Measurements from ENCODE around the gene NCSTN. TPM values are rescaled to one million over a fixed set of nuclear protein-coding genes. Genes with fewer than 3 reads are reported as not detected.

The NCSTN gene
- total and polyA plus RNA-seq, 9 of the 15 experiments (the other 6 are each of a cell fraction or from before 2014, with no cell fraction given): 21.3 to 91.1 (median 57.9) TPM

DNA sequence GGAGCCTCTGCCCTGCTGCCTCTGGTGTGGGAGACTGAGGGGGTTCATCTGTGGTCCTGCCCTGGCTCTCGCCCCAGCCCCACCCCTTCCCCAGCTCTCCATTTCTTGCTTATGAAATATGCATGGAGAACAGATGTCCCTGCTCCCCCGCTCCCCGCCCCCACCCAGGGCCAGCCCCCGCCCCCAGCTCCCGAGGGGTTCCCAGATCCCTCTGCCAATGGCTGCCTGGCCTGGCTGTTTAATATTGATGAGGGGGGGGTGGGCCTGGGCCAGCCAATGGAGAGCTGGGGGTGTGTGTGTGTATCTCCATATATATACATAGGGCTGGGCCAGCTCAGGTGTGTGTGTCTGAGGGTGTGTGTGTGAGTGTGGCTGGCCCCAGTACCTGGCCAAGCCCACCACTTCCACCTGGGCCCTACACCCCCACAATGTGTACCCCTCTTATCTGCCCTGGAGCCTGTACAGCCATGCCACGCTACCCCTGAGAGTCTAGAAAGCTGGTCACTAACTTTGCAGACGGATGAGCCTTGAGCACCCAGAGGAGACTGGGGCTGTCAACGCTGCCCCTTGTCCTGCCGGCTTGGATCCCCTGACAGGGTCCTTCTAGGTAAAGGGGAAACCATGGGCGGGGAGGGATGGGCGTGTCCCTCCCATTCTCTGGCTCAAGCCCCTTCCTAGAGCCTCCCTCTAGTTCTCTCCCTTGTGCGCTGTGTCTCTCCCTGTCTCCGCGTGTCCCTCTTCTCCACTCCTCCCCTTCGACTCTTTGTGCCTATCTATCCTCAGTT is 23.7 kb downstream of the NCSTN start, which contains the start of gene NHLH1:
Gene NHLH1, plus strand, starts transcription at position 341 of the 785 bp plus-strand sequence. CDS start 3,661 bp downstream, outside the sequence.
- intact Hi-C loops (cut with micrococcal nuclease) (no loop called here), in situ Hi-C loops (cut with MboI) (no loop called here)
- peak within 1 kb of the TSS; percentile 44; the same call in 2 of the 3 replicates for H3K27ac ChIP-seq (ENCODE audit: extremely low read depth, low read depth, low read length)
- no peaks in the 10 kb centered on the region for H3K9me1 ChIP-seq (ENCODE audit: control insufficient read depth, insufficient read depth, low read length)
- FAIRE-seq (no peak), ATAC-seq (peak; percentile 80), DNase-seq (ENCODE audit: extremely low read depth in 1 of 4, low spot score in 3 of 4) (peak; percentile 69 to 88 (median 87))
- H4K20me1 ChIP-seq (replicated peaks; ENCODE audit: control insufficient read depth, insufficient read depth, low read length): no peaks in the 10 kb centered on the region; the same call in 1 of the 2 replicates
- H3K27me3 ChIP-seq (ENCODE audit: control insufficient read depth in 2 of 2, insufficient read depth in 2 of 2, low read length in 2 of 2): no peaks in the 10 kb centered on the region
- no peaks in the 10 kb centered on the region for H3K9me3 ChIP-seq (replicated peaks; ENCODE audit: control insufficient read depth, insufficient read depth, low read depth, low read length)
- no TSS peak for BruUV-seq (replicated peaks)
- POLR2A ChIA-PET: interaction anchor here (0.6 to 5.8 kb wide), 8 partner anchors 8 to 82 kb away, joined by 3 to 27 read pairs (median 6); partner anchors contain the start of gene PEX19
- H3K4me3 ChIP-seq: peak within 1 kb of the TSS; percentile 21; the same call in 1 of the 2 replicates
- no peaks in the 10 kb centered on the region for H3K36me3 ChIP-seq (ENCODE audit: control insufficient read depth, insufficient read depth, low read length)
- H3K4me1 ChIP-seq (replicated peaks in 1 of 2; ENCODE audit: control insufficient read depth in 2 of 2, insufficient read depth in 2 of 2, low read length in 2 of 2): peaks cover 34 to 46% of the 10 kb centered on the region in 2 experiments
- no peaks in the 10 kb centered on the region for H3K79me2 ChIP-seq (ENCODE audit: control insufficient read depth, insufficient read depth, low read length)
- WGBS (ENCODE audit: insufficient coverage, low coverage, missing lambda C conversion rate): 24% methylated on average over 14 of the region's 15 CpGs
- CTCF ChIA-PET (ENCODE audit: low intra/inter-chr PET ratio): no interaction called here
- H3K4me2 ChIP-seq (ENCODE audit: insufficient read depth, low read length): peak within 1 kb of the TSS; percentile 69
- peak within 1 kb of the TSS; percentile 16 to 80; a peak in 3 of 4 replicates for H3K9ac ChIP-seq (ENCODE audit: insufficient read depth in 1 of 2, low read depth in 2 of 2, low read length in 2 of 2)
- TF ChIP-seq ZEB2 (IDR thresholded peaks at IDR 0.05): peak; percentile 67; the same call in 1 of the 2 replicates
- TF ChIP-seq NELFE (IDR thresholded peaks at IDR 0.05; ENCODE audit: insufficient read depth, insufficient read length): no peak
- TF ChIP-seq POLR2G (IDR thresholded peaks at IDR 0.05; ENCODE audit: low read depth, low read length): peak; percentile 74
- TF ChIP-seq ZNF696 (CRISPR knock-in tag; conservative IDR thresholded peaks at IDR 0.05): no peak
- no peak for TF ChIP-seq ZNF583 (CRISPR knock-in tag; IDR thresholded peaks at IDR 0.05)
- TF ChIP-seq SAP30 (IDR thresholded peaks at IDR 0.05; ENCODE audit: borderline replicate concordance, insufficient read depth, low read depth, low read length, poor library complexity, severe bottlenecking): no peak
- TF ChIP-seq CHD2 (IDR thresholded peaks at IDR 0.05; ENCODE audit: low read depth, low read length): no peak
- 0 out of 2 replicates have a peak, but pooled peaks have one; percentile 14 for TF ChIP-seq ZNF584 (CRISPR knock-in tag; IDR thresholded peaks at IDR 0.05; ENCODE audit: low read depth)
- 0 out of 2 replicates have a peak, but pooled peaks have one; percentile 19 for TF ChIP-seq TARDBP (IDR thresholded peaks at IDR 0.05)
- TF ChIP-seq ZKSCAN1 (IDR thresholded peaks at IDR 0.05; ENCODE audit: low read depth, low read length): no peak
- TF ChIP-seq MED1 (CRISPR knock-in tag; IDR thresholded peaks at IDR 0.05; ENCODE audit: borderline replicate concordance): no peak
- TF ChIP-seq POLR2B (IDR thresholded peaks at IDR 0.05; ENCODE audit: low read depth, partially characterized antibody): peak; percentile 49
- TF ChIP-seq NRF1 (conservative IDR thresholded peaks at IDR 0.05 in 1 of 2, IDR thresholded peaks at IDR 0.05 in 1 of 2): 0 out of 4 replicates have a peak, but pooled peaks of 1 of the 2 experiments have one; percentile 9
- peak; percentile 76 for TF ChIP-seq VEZF1 (CRISPR knock-in tag; IDR thresholded peaks at IDR 0.05)
- TF ChIP-seq MCM2 (IDR thresholded peaks at IDR 0.05; ENCODE audit: low read depth): no peak
- TF ChIP-seq NFYB (IDR thresholded peaks at IDR 0.05; ENCODE audit: extremely low read depth, insufficient read length): peak; percentile 34
- TF ChIP-seq RBFOX2 (IDR thresholded peaks at IDR 0.05; ENCODE audit: low read depth, low read length): peak; percentile 73
- H2AFZ ChIP-seq (ENCODE audit: low read depth, low read length): peak within 1 kb of the TSS; percentile 37
